ENCODE results near the gene RPRD2.
"Not testable (repeated sequence)": the region's sequence is repeated elsewhere in the genome, so short reads cannot be mapped to it uniquely, and the experiment has no call there.

The RPRD2 gene

DNA sequence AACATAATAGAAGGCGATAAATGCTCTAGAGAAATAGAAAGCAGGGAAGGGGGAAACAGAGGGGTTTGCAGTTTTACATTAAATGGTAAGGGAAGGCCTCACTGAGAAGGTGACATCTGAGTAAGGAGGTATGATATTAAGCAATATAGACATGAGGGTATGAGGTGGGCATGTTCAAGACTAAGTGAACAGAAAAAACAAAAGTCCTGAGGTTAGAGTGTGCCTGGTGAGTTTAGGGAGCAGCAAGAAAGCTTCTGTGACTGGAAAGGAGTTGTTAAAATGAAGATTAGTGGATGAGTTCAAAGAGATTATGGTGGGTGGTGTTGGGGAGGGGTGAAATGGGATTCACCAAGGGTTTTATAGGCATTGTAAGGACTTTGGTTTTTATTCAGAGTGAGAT, 8.6 kb downstream of the RPRD2 start:
- no peak for TF ChIP-seq POLR2A (IDR thresholded peaks at IDR 0.05; ENCODE audit: low read depth, low read length)
- DNase-seq (ENCODE audit: insufficient read length, low spot score) (no peak), FAIRE-seq (no peak)

- DNase-seq (ENCODE audit: insufficient read length, low spot score): no peak
- FAIRE-seq: no peak
- TF ChIP-seq POLR2A (IDR thresholded peaks at IDR 0.05; ENCODE audit: low read depth, low read length): no peak
Observed at GRCh38 chr1:150376110-150376509, 12.2 kb downstream of the RPRD2 start.

DNA sequence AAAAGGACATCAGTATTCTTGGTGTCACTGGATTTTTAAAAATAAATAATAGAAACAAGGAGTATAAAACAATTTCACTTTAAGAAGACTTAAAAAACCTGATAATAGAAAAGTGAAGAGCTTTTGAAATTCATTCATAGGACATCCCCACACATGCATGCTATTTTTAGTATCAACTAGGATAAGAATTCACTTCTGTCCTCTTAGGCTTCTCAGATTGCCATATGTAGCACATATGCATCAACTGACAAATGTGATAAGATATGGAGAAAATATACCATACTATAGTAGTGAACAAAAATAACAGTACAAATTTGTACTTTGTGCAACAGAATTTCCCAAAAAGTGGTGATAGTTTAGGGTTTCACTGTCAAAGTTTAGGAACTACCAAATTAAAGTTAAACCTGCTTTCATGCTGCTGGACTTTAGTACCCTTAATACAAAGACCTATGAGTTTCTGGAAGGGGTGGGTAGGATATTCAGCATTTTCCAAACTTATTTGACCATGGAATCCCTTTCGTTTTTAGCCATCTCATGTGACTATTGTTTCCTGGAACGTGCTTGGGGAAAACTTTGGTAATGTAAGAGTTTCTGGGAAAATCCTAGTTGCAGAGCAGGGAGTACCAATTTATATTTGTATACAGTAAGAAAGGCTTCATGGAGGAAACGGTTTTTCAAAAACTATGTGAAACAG, 19.8 kb downstream of the RPRD2 start:
- DNase-seq (ENCODE audit: insufficient read length, low spot score) (no peak), FAIRE-seq (no peak)
- TF ChIP-seq POLR2A (IDR thresholded peaks at IDR 0.05; ENCODE audit: low read depth, low read length): no peak

GRCh38 chr1:150385537-150386445, 21.8 kb downstream of the RPRD2 start:
- no peak for FAIRE-seq
- DNase-seq (ENCODE audit: insufficient read length, low spot score): no peak
- TF ChIP-seq POLR2A (IDR thresholded peaks at IDR 0.05; ENCODE audit: low read depth, low read length): no peak

- TF ChIP-seq POLR2A (IDR thresholded peaks at IDR 0.05; ENCODE audit: low read depth, low read length): no peak
- DNase-seq (ENCODE audit: insufficient read length, low spot score) (no peak), FAIRE-seq (no peak)
Observed at GRCh38 chr1:150386592-150386991, 22.6 kb downstream of the RPRD2 start.

DNA sequence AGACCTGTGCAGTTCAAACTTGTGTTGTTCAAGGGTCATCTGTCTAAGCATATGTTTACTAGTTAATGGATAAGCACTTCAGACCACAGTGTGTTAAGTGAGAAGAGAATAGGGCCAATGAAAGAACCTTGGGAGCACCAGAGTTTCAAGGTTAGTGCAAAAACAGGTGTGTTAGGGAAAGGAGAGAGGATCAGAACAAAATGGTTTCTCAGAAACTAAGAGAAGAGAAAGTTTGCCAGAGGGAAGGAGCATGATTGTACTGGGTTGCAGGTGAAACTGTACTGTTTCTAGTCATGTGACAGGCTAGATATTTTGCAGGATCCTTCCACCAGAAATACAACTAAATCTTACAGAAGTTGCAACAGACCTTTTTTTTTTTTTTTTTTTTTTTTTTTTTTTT, 23.3 kb downstream of the RPRD2 start:
- no peak for DNase-seq (ENCODE audit: insufficient read length, low spot score)
- no peak for TF ChIP-seq POLR2A (IDR thresholded peaks at IDR 0.05; ENCODE audit: low read depth, low read length)
- FAIRE-seq: no peak

DNA sequence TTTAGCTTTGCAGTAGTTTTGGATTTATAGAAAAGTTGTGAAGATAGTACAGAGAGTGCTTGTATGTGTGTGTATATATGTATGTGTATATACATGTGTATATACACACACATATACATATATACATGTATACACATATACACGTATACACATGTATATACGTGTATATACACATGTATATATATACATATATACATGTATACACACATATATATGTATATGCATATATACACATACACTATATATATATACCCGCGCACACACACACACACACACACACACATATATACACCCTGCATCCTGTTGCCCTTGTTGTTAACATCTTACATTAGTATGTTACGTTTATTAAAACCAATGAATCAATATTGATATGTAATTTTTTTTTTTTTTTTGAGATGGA, 24.3 kb downstream of the RPRD2 start:
- no peak for FAIRE-seq
- no peak for DNase-seq (ENCODE audit: insufficient read length, low spot score)
- TF ChIP-seq POLR2A (IDR thresholded peaks at IDR 0.05; ENCODE audit: low read depth, low read length): no peak

DNA sequence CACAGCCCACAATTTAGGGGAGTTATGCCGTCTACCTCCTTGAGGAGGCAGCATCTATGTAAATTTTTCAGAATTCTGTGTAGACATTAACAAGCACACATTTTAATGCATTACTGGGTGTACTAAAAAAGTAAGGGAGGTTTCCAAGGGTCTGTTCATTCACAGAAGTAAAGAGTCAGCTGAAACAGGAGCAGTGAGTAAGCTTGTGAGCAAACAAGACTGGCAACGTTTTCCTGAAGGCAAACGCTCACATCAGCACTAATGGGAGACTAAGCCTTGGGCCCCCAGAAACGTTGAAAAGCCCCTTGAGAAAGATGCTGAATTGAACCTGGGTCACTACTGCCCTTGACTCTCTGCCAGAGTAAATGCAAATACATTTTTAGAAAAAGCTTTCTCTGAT, 25.7 kb downstream of the RPRD2 start:
- DNase-seq (ENCODE audit: insufficient read length, low spot score) (no peak), FAIRE-seq (no peak)
- no peak for TF ChIP-seq POLR2A (IDR thresholded peaks at IDR 0.05; ENCODE audit: low read depth, low read length)

DNA sequence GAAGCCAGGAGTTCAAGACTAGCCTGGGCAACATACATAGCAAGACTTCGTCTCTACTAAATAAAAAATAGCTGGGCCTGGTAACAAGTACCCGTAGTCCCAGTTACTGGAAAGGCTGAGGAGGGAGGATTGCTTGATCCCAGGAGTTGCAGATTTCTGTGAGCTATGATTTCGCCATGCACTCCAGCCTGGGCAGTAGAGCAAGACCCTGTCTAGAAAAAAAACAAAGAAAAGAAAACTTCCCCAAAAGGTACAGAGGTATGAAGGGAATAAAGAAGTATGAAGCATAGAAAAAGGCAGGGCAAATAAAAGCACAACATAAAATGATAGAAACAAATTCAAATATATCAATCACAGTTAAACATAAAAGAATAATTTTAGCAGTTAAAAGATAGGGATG, 28.7 kb downstream of the RPRD2 start:
- no peak for DNase-seq (ENCODE audit: insufficient read length, low spot score)
- TF ChIP-seq POLR2A (IDR thresholded peaks at IDR 0.05; ENCODE audit: low read depth, low read length): no peak
- no peak for FAIRE-seq

DNA sequence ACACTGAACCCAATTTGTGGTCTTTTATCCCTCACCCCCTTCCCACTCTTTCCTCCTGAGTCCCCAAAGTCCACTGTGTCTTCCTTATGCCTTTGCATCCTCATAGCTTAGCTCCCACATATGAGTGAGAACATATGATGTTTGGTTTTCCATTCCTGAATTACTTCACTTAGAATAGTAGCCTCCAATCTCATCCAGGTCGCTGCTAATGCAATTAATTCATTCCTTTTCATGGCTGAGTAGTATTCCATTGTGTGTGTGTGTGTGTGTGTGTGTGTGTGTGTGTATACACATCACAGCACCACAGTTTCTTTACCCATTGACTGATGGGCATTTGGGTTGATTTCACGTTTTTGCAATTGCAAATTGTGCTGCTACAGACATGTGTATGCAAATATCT, 31.2 kb downstream of the RPRD2 start:
- FAIRE-seq; DNase-seq (ENCODE audit: insufficient read length, low spot score): not testable (repeated sequence)

GRCh38 chr1:150397392-150398032, 33.6 kb downstream of the RPRD2 start:
- FAIRE-seq (no peak), DNase-seq (ENCODE audit: insufficient read length, low spot score) (no peak)
- TF ChIP-seq POLR2A (IDR thresholded peaks at IDR 0.05; ENCODE audit: low read depth, low read length): no peak

- DNase-seq (ENCODE audit: insufficient read length, low spot score) (no peak), FAIRE-seq (no peak)
- TF ChIP-seq POLR2A (IDR thresholded peaks at IDR 0.05; ENCODE audit: low read depth, low read length): no peak
Observed at GRCh38 chr1:150404465-150404864, 40.5 kb downstream of the RPRD2 start.

GRCh38 chr1:150405660-150406059, 41.7 kb downstream of the RPRD2 start:
- no peak for TF ChIP-seq POLR2A (IDR thresholded peaks at IDR 0.05; ENCODE audit: low read depth, low read length)
- no peak for DNase-seq (ENCODE audit: insufficient read length, low spot score)
- FAIRE-seq: no peak

GRCh38 chr1:150406483-150406882, 42.5 kb downstream of the RPRD2 start:
- no peak for DNase-seq (ENCODE audit: insufficient read length, low spot score)
- FAIRE-seq: no peak
- TF ChIP-seq POLR2A (IDR thresholded peaks at IDR 0.05; ENCODE audit: low read depth, low read length): no peak
